ENCODE measurements around the gene LDB1.
A peak's percentile ranks its signal among the peaks of the same experiment; 100 is the strongest.

Gene LDB1

GRCh38 chr10:102067091-102067916, 52.9 kb downstream of the LDB1 start:
- Mint-ChIP-seq H3K4me1 (peaks cover 22 to 55% of the 10 kb centered on the region in 2 donors), H3K27ac (no peak overlapping the region), H3K9me3 (no peaks in the 10 kb centered on the region), H3K36me3 (peaks cover 20 to 24% of the 10 kb centered on the region in 2 donors), H3K4me3 (peak overlapping the region; percentile 36 to 62), H3K27me3 (no peaks in the 10 kb centered on the region)
- no peak for ATAC-seq (replicated peaks)
- DNase-seq = no peak

- DNase-seq (no peak), ATAC-seq (replicated peaks) (no peak)
- Mint-ChIP-seq H3K4me3 (peak overlapping the region; percentile 97), H3K27me3 (no peaks in the 10 kb centered on the region), H3K36me3 (peaks cover 20 to 24% of the 10 kb centered on the region in 2 donors), H3K27ac (peak overlapping the region; percentile 96), H3K4me1 (peaks cover 20 to 48% of the 10 kb centered on the region in 2 donors), H3K9me3 (no peaks in the 10 kb centered on the region)
Measured at GRCh38 chr10:102066399-102067088, 53.6 kb downstream of the LDB1 start.

- no peaks in the 10 kb centered on the region for H3K27me3 Mint-ChIP-seq
- DNase-seq (no peak), ATAC-seq (replicated peaks) (peak; percentile 37 to 39)
- peaks cover 20% of the 10 kb centered on the region in 2 donors for H3K36me3 Mint-ChIP-seq
- H3K27ac Mint-ChIP-seq = peak overlapping the region; percentile 96
- H3K4me3 Mint-ChIP-seq = peak overlapping the region; percentile 97
- H3K9me3 Mint-ChIP-seq = no peaks in the 10 kb centered on the region
- peaks cover 20 to 48% of the 10 kb centered on the region in 2 donors for H3K4me1 Mint-ChIP-seq
Measured at GRCh38 chr10:102065561-102066398, 54.4 kb downstream of the LDB1 start.

- peak within 1 kb of the TSS; percentile 97 for H3K4me3 Mint-ChIP-seq
- H3K27me3 Mint-ChIP-seq = no peaks in the 10 kb centered on the region
- H3K9me3 Mint-ChIP-seq = no peaks in the 10 kb centered on the region
- DNase-seq (peak; percentile 89), ATAC-seq (replicated peaks) (peak; percentile 97 to 98)
- peaks cover 19 to 48% of the 10 kb centered on the region in 2 donors for H3K4me1 Mint-ChIP-seq
- peak within 1 kb of the TSS; percentile 96 for H3K27ac Mint-ChIP-seq
- H3K36me3 Mint-ChIP-seq = peaks cover 16 to 17% of the 10 kb centered on the region in 2 donors
Measured at GRCh38 chr10:102064868-102065560, 55.2 kb downstream of the LDB1 start, which contains the start of gene HPS6. TSS of gene HPS6 (plus strand) at chr10:102065349. CDS start at chr10:102065475, 126 bp downstream.

GRCh38 chr10:102064503-102064867, 55.7 kb downstream of the LDB1 start:
- no peaks in the 10 kb centered on the region for H3K9me3 Mint-ChIP-seq
- peak overlapping the region; percentile 91 for H3K27ac Mint-ChIP-seq
- H3K36me3 Mint-ChIP-seq = peaks cover 15 to 16% of the 10 kb centered on the region in 2 donors
- no peaks in the 10 kb centered on the region for H3K27me3 Mint-ChIP-seq
- H3K4me3 Mint-ChIP-seq = peak overlapping the region; percentile 97
- H3K4me1 Mint-ChIP-seq = peaks cover 17 to 48% of the 10 kb centered on the region in 2 donors
- DNase-seq (no peak), ATAC-seq (replicated peaks) (no peak)

GRCh38 chr10:102059987-102060386, 60.2 kb downstream of the LDB1 start:
- no peak for ATAC-seq (replicated peaks)

More at GRCh38 chr10:102059987-102060386, 60.2 kb downstream of the LDB1 start:
- Mint-ChIP-seq H3K27ac (no peak overlapping the region), H3K9me3 (no peaks in the 10 kb centered on the region), H3K27me3 (no peaks in the 10 kb centered on the region), H3K36me3 (peaks cover 0 to 3% of the 10 kb centered on the region in 2 donors), H3K4me1 (peaks cover 6 to 20% of the 10 kb centered on the region in 2 donors), H3K4me3 (no peak overlapping the region)
- no peak for DNase-seq
